Activated CD4-positive, alpha-beta T cell treated with anti-CD3 and anti-CD28 coated beads, Interleukin-2, amount 50 U/mL, for 24 hours (primary cell): ENCODE measurements around the gene AACS.
"Not testable (repeated sequence)": the region's sequence is repeated elsewhere in the genome, so short reads cannot be mapped to it uniquely, and the experiment has no call there.

ENCODE experiments used
- DNase-seq, 2 donors: peaks; one replicate each; pipeline ENCODE4 v3.0.0-alpha.2; 2020; ENCODE audit warnings: low read depth in 1 of 2, low spot score in 1 of 2

Gene AACS

GRCh38 chr12:125121106-125121505, 55.9 kb downstream of the AACS start:
- DNase-seq = no peak

DNA sequence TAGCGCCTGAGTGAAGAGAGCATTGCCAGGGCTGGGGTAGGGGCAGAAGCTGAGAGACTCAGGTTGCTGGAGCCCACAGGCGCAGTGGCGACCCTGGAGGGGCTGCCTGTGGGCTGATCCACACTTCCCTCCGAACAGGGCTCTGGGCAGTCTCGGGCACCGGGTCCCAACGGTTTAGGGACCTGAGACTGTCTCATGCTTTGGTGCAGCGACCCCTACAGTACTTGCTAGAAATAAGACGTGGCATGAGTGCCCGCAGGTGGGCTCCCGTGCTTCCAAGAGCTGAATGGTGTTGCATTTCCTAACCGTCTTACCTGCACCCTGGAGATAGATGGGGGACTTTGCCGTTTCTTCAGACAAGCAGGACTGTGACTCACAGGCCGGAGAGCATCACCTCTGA, 57.4 kb downstream of the AACS start:
- DNase-seq = no peak

GRCh38 chr12:125124320-125124966, 59.2 kb downstream of the AACS start:
- no peak for DNase-seq

GRCh38 chr12:125125271-125125670, 60.0 kb downstream of the AACS start:
- no peak for DNase-seq

DNA sequence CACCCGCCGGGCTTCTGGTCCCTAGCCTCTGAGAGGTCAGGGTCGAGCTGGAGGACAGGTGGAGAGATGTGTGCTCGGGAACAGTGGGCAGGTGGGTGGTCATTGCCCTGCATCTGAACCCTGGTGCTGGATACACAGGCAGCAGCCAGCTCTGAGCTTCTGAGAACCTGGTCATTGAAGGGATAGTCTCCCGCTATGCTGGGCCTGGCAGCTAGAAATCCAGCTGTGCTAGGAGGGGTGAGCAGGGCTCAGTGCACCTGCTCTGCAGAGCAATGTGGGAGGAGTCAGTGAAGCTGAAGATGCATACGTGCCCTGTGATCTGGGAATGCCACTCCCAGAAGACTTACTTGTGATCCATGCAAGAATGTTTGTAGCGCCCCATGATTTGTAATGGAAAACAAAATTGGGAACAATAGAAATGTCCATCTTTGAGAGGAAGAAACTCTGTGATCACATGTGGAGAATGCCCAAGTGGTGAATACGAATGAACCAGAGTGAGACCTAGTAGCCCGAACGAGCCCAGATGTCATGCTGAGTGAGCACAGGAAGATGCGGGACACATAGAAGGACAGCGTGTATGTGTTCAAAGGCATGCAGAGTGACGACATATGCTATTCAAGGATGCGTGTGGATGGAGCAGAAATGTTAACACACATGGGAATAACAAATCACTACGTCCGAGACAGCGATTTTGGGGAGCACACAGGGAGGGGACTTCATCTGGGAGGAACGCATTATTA, 63.4 kb downstream of the AACS start:
- no peak for DNase-seq

DNA sequence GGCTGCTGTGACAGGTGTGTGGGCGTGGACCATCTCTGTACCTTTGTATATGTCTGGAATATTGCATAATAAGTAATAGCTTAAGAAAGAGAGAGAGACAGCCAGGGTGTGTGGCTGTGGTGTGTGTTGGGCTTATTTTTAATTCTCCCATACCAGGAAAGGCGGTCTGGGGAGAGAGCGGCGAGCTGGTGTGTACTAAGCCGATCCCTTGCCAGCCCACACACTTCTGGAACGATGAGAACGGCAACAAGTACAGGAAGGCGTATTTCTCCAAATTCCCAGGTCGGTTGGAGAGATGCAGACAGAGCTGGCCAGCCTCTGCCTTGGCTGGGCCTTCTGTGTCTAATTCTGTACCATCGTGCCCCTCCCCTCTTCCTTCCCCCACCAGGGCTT, 63.9 kb downstream of the AACS start:
- no peak for DNase-seq

DNA sequence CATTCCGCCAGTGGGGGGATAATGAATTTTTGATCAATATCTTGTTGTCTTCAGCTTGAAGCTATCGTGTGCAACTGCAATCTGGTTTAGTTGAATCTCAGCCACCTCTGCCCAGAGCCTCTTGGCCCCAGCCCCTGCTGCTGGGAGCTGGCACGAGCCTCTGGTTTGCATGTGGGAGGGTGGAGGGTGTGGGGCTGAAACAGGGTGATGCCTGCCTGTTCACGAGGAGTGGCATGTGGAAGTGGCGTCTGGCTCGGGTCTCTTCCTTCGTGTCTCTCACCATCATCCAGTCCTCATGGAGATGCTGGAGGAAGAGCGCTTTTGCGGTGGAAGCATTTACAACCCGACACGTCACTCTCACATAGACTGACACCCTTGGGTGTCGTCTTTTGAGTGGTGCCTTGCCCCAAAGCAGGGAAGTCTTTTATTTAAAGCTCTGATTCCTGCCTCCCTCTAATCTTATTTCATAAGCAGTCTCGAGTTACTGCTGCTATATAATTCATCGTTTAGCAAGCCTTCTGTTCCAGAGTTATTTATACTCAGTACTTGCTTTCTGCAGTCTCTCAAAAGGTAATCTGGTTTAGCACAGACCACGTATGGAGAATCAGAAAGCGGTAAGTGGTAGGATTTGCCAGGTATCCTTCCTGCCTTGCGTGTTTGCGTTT, 64.5 kb downstream of the AACS start:
- DNase-seq = no peak

- no peak for DNase-seq
Observed at GRCh38 chr12:125131958-125132357, 66.7 kb downstream of the AACS start.

- no peak for DNase-seq
Observed at GRCh38 chr12:125132698-125133400, 67.6 kb downstream of the AACS start.

- no peak for DNase-seq
Observed at GRCh38 chr12:125133616-125134015, 68.4 kb downstream of the AACS start.

- DNase-seq = no peak
Observed at GRCh38 chr12:125134576-125134975, 69.3 kb downstream of the AACS start.

GRCh38 chr12:125135906-125136305, 70.7 kb downstream of the AACS start:
- DNase-seq = no peak

DNA sequence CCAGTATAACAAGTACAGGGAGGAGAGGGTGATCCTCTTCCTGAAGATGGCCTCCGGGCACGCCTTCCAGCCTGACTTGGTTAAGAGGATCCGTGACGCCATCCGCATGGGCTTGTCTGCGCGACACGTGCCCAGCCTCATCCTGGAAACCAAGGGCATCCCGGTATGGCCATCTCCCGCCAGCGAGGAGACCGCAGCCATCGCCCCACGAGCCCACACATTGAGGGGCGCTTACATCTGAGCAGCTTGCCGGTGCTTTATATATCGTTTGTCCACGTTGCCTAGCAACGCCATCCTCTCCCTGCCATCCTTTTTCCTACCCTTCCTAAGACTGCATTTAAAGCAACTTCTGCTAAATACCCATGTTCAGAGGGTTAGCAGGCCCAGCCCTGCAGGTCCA, 71.5 kb downstream of the AACS start:
- DNase-seq = no peak

- DNase-seq = no peak
Observed at GRCh38 chr12:125137766-125138344, 72.6 kb downstream of the AACS start.

GRCh38 chr12:125140279-125141209, 75.3 kb downstream of the AACS start:
- no peak for DNase-seq

- DNase-seq = not testable (repeated sequence)
Observed at GRCh38 chr12:125141210-125141573, 76.0 kb downstream of the AACS start.

DNA sequence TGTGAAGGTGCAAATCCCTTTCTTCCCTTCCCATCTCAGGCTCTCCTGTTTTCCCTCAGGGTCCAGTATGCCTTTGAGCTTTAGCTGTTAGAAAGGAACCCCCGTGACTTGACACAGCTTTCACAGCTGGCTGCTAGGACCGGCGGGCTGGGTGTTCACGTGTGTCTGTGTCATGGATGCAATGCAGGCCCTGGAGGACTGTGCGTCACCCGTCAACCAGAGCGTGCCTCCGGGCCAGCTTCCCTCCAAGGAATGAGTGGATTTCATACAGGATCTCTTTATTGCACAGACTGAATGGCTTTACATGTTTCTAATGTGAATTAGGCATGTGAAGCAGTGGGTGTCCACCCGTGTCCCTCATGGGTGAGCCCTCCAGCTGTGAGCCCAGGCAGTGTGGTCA, 77.4 kb downstream of the AACS start:
- DNase-seq = no peak

DNA sequence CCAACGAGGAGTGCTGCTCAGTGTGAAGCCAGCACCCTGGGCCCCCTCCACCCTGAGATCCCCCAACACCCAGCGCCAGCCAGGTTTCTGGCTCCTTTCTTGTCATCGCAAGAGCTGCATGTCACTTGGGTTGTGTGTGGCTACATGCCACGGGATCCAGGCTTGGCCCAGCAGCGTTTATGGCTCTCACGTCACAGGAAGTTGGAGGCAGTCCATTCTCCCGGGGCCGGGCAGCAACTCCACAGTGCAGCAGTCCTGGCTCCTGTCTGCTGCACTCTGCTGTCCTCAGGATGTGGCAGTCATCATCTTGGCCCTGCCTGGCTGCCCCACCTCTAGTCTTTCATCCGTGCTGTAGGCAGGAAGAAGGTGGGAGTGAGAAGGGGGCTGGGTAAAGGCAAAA, 78.3 kb downstream of the AACS start:
- no peak for DNase-seq

GRCh38 chr12:125145196-125145595, 80.0 kb downstream of the AACS start:
- no peak for DNase-seq

DNA sequence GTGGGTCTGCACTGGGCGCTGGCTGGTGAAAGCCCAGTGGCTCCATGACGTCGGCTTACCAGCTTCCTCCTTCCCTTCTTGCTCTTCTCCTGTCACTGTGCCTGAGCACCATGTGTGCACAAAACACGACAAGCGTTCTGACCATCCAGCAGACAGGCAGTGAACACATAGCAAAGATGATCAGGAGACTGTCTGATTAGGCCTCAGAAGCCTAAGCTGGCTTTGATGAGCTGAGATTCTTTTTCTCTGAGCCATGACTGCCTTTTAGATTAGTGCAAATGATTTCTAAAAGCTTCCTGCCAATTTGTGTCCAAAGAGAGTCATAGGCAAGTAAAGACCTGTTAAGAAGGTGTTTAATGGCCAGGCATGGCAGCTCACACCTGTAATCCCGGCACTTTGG, 83.1 kb downstream of the AACS start:
- no peak for DNase-seq
